IPS-NIHi7 (cell line): ENCODE measurements around the gene MAPKAP1.
A peak's percentile ranks its signal among the peaks of the same experiment; 100 is the strongest.
"Not testable (repeated sequence)": the region's sequence is repeated elsewhere in the genome, so short reads cannot be mapped to it uniquely, and the experiment has no call there.

ENCODE experiments used
- DNase-seq: peaks from one replicate; pipeline ENCODE4 v3.0.0; 2012; ENCODE audit warnings: mixed read lengths; ENCODE audit errors: extremely low spot score

MAPKAP1 gene

DNA sequence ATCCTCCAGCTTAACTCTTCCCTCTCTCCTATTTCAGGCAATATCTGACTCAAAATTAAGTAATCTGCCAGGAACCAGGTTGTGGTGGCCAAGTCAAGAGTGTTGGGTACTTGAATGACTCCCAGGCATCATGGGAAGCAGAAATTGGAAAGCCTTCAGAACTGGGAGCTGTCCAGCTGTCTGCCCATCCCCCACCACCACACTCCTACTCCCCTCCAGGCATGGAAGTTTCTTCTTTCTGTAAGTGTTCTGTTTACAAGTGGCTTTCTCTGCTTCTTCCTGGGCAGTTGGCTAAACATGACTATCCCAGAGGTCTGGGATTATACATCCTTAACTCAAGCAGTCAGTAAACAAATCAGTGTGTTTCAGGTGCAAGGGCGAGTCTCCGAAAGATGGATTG is 25.6 kb upstream of the MAPKAP1 start:
- peak; percentile 72 for DNase-seq

GRCh38 chr9:125730168-125730567 is 23.2 kb upstream of the MAPKAP1 start:
- no peak for DNase-seq

GRCh38 chr9:125726456-125727132 is 19.6 kb upstream of the MAPKAP1 start:
- no peak for DNase-seq

GRCh38 chr9:125707472-125707804 is 430 bp upstream of the MAPKAP1 start:
- no peak for DNase-seq

- no peak for DNase-seq
Observed at GRCh38 chr9:125705893-125706292, 1.1 kb downstream of the MAPKAP1 start.

DNA sequence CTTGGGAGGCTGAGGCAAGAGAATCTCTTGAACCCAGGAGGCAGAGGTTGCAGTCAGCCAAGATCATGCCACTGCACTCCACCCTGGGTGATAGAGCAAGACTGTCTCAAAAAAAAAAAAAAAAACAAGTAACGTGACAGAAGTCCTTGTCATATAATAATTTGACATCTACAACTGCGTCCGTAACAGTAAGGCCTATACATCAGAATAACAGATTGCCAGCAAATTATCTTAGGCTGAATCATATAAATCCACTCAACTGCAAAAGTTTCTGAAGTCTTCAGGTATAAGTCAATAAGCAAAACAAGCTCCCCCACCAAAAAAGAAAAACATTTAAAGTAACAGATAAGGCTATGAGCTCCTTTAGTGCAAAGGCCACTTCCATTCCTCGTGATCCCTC is 3.3 kb downstream of the MAPKAP1 start:
- no peak for DNase-seq

- peak; percentile 44 for DNase-seq
Observed at GRCh38 chr9:125701351-125701750, 5.7 kb downstream of the MAPKAP1 start.

- DNase-seq = peak; percentile 35
Observed at GRCh38 chr9:125700791-125701190, 6.2 kb downstream of the MAPKAP1 start.

- no peak for DNase-seq
Observed at GRCh38 chr9:125699870-125700269, 7.1 kb downstream of the MAPKAP1 start.

DNA sequence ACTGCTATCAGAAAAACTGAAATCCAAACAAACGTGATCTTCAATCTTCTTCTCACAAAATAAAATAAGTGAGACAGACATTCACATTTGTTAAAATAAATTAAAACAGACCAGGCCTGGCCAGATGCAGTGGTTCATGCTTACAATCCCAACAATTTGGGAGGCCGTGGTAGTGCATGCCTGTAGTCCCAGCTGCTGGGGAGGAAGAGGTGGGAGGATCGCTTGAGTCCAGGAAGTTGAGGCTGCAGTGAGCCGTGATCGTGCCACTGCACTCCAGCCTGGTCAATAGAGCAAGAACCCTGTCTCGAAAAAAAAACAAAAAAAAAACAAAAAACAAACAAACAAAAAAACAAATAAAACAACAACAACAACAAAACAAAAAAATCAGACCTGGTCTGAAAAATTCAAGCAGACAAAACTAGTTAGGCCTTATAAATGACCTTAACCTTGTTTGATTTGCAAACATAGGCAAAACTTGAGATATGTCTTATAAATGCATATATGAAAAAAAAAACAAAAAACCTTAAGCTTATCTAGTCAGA is 10.8 kb downstream of the MAPKAP1 start:
- DNase-seq = no peak

- not testable (repeated sequence) for DNase-seq
Observed at GRCh38 chr9:125695548-125695947, 11.5 kb downstream of the MAPKAP1 start.

DNA sequence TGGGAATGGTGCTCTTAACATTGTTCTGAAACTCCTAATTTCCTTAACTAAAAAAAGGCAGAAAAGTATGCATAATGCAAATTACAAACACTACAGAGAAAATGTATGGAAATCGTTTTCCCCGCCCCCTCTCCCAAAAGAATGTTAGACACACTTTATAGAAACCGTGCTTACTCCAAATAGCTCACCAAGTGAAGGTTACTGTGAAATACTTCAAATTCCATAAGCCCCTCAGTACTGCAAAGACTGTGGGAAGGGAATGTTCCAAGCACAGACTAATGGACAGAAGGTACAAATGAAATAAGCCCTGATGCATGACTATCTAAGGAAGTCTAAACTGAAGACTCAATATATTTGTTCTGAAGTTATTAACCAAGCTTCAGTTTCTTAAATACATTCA is 12.5 kb downstream of the MAPKAP1 start:
- DNase-seq = no peak

DNA sequence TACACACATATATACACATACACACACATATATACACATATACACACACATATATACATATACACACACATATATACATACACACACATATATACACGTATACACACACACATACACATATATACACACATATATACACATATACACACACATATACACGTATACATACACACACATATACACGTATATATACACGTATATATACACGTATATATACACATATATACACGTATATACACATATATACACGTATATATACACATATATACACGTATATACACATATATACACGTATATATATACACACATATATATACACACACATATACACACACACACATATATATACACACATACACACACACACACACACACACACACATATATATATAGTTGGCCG is 13.5 kb downstream of the MAPKAP1 start:
- not testable (repeated sequence) for DNase-seq

- DNase-seq = no peak
Observed at GRCh38 chr9:125691869-125692268, 15.1 kb downstream of the MAPKAP1 start.

DNA sequence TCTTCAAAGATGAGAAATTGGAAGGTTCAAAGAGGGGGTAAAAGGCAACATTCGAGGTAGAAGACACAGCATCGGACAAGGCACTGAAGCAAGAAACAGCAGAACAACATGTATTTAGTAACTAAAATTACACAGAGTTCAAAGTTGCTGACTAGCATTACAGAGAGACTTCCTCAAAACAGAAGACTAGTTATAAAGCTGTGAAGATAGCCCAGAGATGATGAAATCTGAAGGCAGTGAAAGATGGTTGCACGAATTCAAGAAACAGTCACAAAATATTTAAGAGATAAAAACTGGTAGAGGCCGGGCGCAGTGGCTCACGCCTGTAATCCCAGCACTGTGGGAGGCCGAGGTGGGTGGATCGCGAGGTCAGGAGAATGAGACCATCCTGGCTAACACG is 16.3 kb downstream of the MAPKAP1 start:
- DNase-seq = no peak

- DNase-seq = no peak
Observed at GRCh38 chr9:125687163-125687863, 19.7 kb downstream of the MAPKAP1 start.

DNA sequence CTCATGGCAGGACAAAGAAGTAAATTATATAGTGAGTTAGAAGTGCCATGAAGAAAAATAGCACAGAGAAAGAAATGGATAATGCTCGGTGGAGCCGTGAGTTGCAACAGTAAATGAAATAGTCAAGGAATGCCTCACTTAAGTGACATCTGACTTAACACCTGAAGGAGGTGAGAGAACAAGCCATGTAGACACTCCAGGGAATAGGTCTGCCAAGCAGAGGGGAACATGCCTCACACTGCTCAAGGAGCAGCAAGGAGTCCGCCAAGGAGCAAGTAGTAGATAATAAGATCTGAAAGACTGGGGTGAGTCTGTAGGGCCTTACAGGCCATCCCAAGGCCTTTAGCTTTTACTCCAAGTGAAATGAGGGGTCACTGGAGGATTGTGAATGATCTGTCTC is 21.8 kb downstream of the MAPKAP1 start:
- no peak for DNase-seq

- no peak for DNase-seq
Observed at GRCh38 chr9:125683486-125683885, 23.5 kb downstream of the MAPKAP1 start.

- DNase-seq = no peak
Observed at GRCh38 chr9:125682340-125682739, 24.7 kb downstream of the MAPKAP1 start.

- DNase-seq = no peak
Observed at GRCh38 chr9:125681657-125682056, 25.4 kb downstream of the MAPKAP1 start.

- DNase-seq = no peak
Observed at GRCh38 chr9:125681086-125681622, 25.9 kb downstream of the MAPKAP1 start.

DNA sequence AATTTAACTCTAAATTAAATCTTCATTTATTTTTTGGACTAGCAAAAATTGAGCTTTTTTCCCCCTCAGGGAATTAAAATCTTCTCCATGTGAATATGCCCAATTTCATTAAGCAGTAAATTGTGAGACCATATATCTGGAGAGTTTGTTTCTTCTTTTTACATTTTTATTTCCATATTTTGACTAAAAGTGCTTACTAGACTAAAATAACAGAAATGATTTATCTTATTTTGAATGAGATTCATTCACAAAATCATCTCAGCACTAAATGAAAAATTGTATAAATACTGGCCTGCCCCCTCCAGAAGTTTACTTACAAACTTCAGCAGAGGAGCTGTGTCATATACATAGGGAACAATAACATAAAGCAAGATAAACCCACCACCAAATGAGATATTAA is 26.6 kb downstream of the MAPKAP1 start:
- DNase-seq = no peak

DNA sequence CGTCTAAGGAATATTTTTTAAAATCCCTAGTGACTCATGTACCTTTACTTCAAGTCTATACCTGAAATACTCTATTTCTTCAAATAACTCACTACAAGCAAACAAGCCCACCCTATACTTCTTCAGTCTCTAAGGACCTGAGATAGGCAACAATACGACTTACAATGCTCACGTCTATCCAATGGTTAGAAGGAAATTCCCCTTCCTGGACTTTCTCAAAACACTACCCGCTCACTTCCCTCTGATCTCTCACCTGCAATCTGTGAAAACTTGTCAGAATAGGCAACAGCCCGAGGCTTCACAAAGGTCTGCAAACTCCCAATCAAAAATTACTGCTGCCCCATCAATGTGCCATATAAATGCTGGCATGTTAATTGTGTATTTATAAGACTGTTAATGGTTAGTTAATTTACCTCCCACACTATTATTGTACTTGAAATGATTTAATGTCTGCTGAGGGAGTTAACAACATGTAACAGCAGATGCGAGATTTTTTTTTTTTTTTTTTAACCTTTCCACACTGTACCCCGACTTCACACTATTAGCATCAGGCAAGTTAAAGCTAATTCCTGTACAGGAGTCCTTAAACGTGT is 27.3 kb downstream of the MAPKAP1 start:
- DNase-seq = no peak
